ENCODE results near the gene CA5A. TPM values are rescaled to one million over a fixed set of nuclear protein-coding genes. Genes with fewer than 3 reads are reported as not detected.
"Not testable (repeated sequence)": the region's sequence is repeated elsewhere in the genome, so short reads cannot be mapped to it uniquely, and the experiment has no call there.

Gene CA5A
- total RNA-seq, 3 donors from 2014 or later (not counting 1 experiment from before 2014, with no cell fraction given) = not detected

- ATAC-seq (no peak), DNase-seq (no peak)
- Histone ChIP-seq H3K4me1 (ENCODE audit: control insufficient read depth, insufficient read depth, low read length) (no peaks in the 10 kb centered on the region), H3K27ac (ENCODE audit: low read length) (no peak overlapping the region), H3K36me3 (ENCODE audit: control insufficient read depth, insufficient read depth, low read length) (no peaks in the 10 kb centered on the region), H3K4me3 (ENCODE audit: low read length) (no peak overlapping the region), H3K27me3 (ENCODE audit: control insufficient read depth, insufficient read depth, low read length) (no peaks in the 10 kb centered on the region), H3K9me3 (ENCODE audit: control insufficient read depth, insufficient read depth, low read length) (no peaks in the 10 kb centered on the region)
- intact Hi-C loops (cut with micrococcal nuclease) = no loop called here
- WGBS (ENCODE audit: insufficient coverage) = 90% methylated on average over 29 of the region's 29 CpGs
- H3K27me3 Mint-ChIP-seq (ENCODE audit: low read depth in 2 of 2) = peaks cover 22 to 25% of the 10 kb centered on the region in 2 donors
- peaks cover 0 to 6% of the 10 kb centered on the region in 2 donors for H3K4me1 Mint-ChIP-seq
- H3K27ac Mint-ChIP-seq = no peak overlapping the region
- H3K4me3 Mint-ChIP-seq = no peak overlapping the region
- TF ChIP-seq CTCF (IDR thresholded peaks at IDR 0.05) = no peak
- H3K36me3 Mint-ChIP-seq = no peaks in the 10 kb centered on the region
- no peaks in the 10 kb centered on the region for H3K9me3 Mint-ChIP-seq
These were observed 53.8 kb downstream of the CA5A start for GRCh38 chr16:87882436-87883019.

GRCh38 chr16:87881324-87882200, 54.8 kb downstream of the CA5A start:
- intact Hi-C loops (cut with micrococcal nuclease) = no loop called here
- no peaks in the 10 kb centered on the region for H3K36me3 ChIP-seq (ENCODE audit: control insufficient read depth, insufficient read depth, low read length)
- H3K9me3 ChIP-seq (ENCODE audit: control insufficient read depth, insufficient read depth, low read length) = no peaks in the 10 kb centered on the region
- H3K27ac Mint-ChIP-seq = no peak overlapping the region
- ATAC-seq (no peak), DNase-seq (no peak)
- no peaks in the 10 kb centered on the region for H3K27me3 ChIP-seq (ENCODE audit: control insufficient read depth, insufficient read depth, low read length)
- H3K4me3 Mint-ChIP-seq = no peak overlapping the region
- H3K27me3 Mint-ChIP-seq (ENCODE audit: low read depth in 2 of 2) = peaks cover 22 to 25% of the 10 kb centered on the region in 2 donors
- no peak for TF ChIP-seq CTCF (IDR thresholded peaks at IDR 0.05)
- H3K4me1 ChIP-seq (ENCODE audit: control insufficient read depth, insufficient read depth, low read length) = no peaks in the 10 kb centered on the region
- no peak overlapping the region for H3K27ac ChIP-seq (ENCODE audit: low read length)
- 65% methylated on average over 24 of the region's 24 CpGs for WGBS (ENCODE audit: insufficient coverage)
- no peaks in the 10 kb centered on the region for H3K9me3 Mint-ChIP-seq
- H3K4me3 ChIP-seq (ENCODE audit: low read length) = no peak overlapping the region
- H3K4me1 Mint-ChIP-seq = peaks cover 0 to 6% of the 10 kb centered on the region in 2 donors
- H3K36me3 Mint-ChIP-seq = no peaks in the 10 kb centered on the region

GRCh38 chr16:87880117-87880696, 56.1 kb downstream of the CA5A start:
- Mint-ChIP-seq H3K27me3 (ENCODE audit: low read depth in 2 of 2) (peaks cover 17 to 18% of the 10 kb centered on the region in 2 donors), H3K9me3 (no peaks in the 10 kb centered on the region), H3K27ac (no peak overlapping the region), H3K4me3 (no peak overlapping the region), H3K4me1 (peaks cover 0 to 6% of the 10 kb centered on the region in 2 donors), H3K36me3 (no peaks in the 10 kb centered on the region)
- DNase-seq (no peak), ATAC-seq (no peak)
- intact Hi-C loops (cut with micrococcal nuclease) = no loop called here
- no peak overlapping the region for H3K4me3 ChIP-seq (ENCODE audit: low read length)
- H3K27me3 ChIP-seq (ENCODE audit: control insufficient read depth, insufficient read depth, low read length) = no peaks in the 10 kb centered on the region
- H3K27ac ChIP-seq (ENCODE audit: low read length) = no peak overlapping the region
- no peaks in the 10 kb centered on the region for H3K9me3 ChIP-seq (ENCODE audit: control insufficient read depth, insufficient read depth, low read length)
- 80% methylated on average over 17 of the region's 17 CpGs for WGBS (ENCODE audit: insufficient coverage)
- H3K36me3 ChIP-seq (ENCODE audit: control insufficient read depth, insufficient read depth, low read length) = no peaks in the 10 kb centered on the region
- no peaks in the 10 kb centered on the region for H3K4me1 ChIP-seq (ENCODE audit: control insufficient read depth, insufficient read depth, low read length)
- TF ChIP-seq CTCF (IDR thresholded peaks at IDR 0.05) = no peak

- H3K4me1 Mint-ChIP-seq; DNase-seq; intact Hi-C loops (cut with micrococcal nuclease): not testable (repeated sequence)
These were observed 56.8 kb downstream of the CA5A start for GRCh38 chr16:87879411-87880013.

More at GRCh38 chr16:87879411-87880013, 56.8 kb downstream of the CA5A start:
- not testable (repeated sequence) for H3K27ac Mint-ChIP-seq; H3K36me3 ChIP-seq (ENCODE audit: control insufficient read depth, insufficient read depth, low read length); H3K27ac ChIP-seq (ENCODE audit: low read length); H3K4me3 ChIP-seq (ENCODE audit: low read length); ATAC-seq; H3K4me3 Mint-ChIP-seq; H3K27me3 ChIP-seq (ENCODE audit: control insufficient read depth, insufficient read depth, low read length); H3K4me1 ChIP-seq (ENCODE audit: control insufficient read depth, insufficient read depth, low read length); H3K36me3 Mint-ChIP-seq; H3K9me3 Mint-ChIP-seq; H3K9me3 ChIP-seq (ENCODE audit: control insufficient read depth, insufficient read depth, low read length)
- WGBS (ENCODE audit: insufficient coverage) = 95% methylated on average over 5 of the region's 5 CpGs
- peaks cover 14 to 22% of the 10 kb centered on the region in 2 donors for H3K27me3 Mint-ChIP-seq (ENCODE audit: low read depth in 2 of 2)
